HepG2 (cell line): ENCODE measurements around the gene CPE. TPM values are rescaled to one million over a fixed set of nuclear protein-coding genes. Genes with fewer than 3 reads are reported as not detected.

Experiments
- DMAP1 ChIP-seq: IDR thresholded peaks from 2 replicates; pipeline ENCODE4 v1.6.1; 2016
- ETV5 ChIP-seq: IDR thresholded peaks from 2 replicates; pipeline ENCODE4 v1.6.1; 2018; ENCODE audit warnings: missing biosample characterization, missing genetic modification reagents, inconsistent platforms, borderline replicate concordance
- GPN1 ChIP-seq: sonication (generic); formaldehyde crosslinking; IDR thresholded peaks from 2 replicates; pipeline ENCODE4 v1.5.1; 2020; ENCODE audit warnings: missing genetic modification reagents, borderline replicate concordance
- ISL2 ChIP-seq: sonication (generic); formaldehyde crosslinking; IDR thresholded peaks from 2 replicates; pipeline ENCODE4 v1.5.0; 2020; ENCODE audit warnings: missing genetic modification reagents
- ZFY ChIP-seq: sonication (generic); formaldehyde crosslinking; IDR thresholded peaks from 2 replicates; pipeline ENCODE4 v1.4.0; 2020; ENCODE audit warnings: missing genetic modification reagents
- ZNF674 ChIP-seq: sonication (generic); formaldehyde crosslinking; IDR thresholded peaks from 2 replicates; pipeline ENCODE4 v1.5.0; 2020; ENCODE audit warnings: low read depth, mild to moderate bottlenecking, missing genetic modification reagents
- ZNF724P ChIP-seq: sonication (generic); formaldehyde crosslinking; IDR thresholded peaks from 2 replicates; pipeline ENCODE4 v1.8.0; 2022; ENCODE audit warnings: missing genetic modification reagents, borderline replicate concordance
- polyA plus RNA-seq, 8 experiments: library from polyadenylated mRNA; depleted of rRNA in 3 of 8; stranded (reverse) in 7 of 8; unstranded in 1 of 8; fragments of >200 nt; fragmentation: Illumina TruSeq in 4 of 8; extraction: Trizol in 4 of 8; gene quantifications; 2 replicates each; pipeline versions ENCODE4 v1.2.1 to v1.2.3, GENCODE V29; 2011 to 2016; ENCODE audit warnings: low read depth in 4 of 8, missing spikeins in 1 of 8, mixed read lengths in 1 of 8; ENCODE audit not compliant: insufficient read depth in 1 of 8
- total RNA-seq, 5 experiments: library from RNA; depleted of rRNA; stranded (reverse); fragments of >200 nt; fragmentation: Illumina TruSeq; extraction: Trizol; gene quantifications; 2 replicates each; pipeline ENCODE4 v1.2.3, GENCODE V29; 2016; ENCODE audit warnings: low read depth in 1 of 5
- TF ChIP-seq, protein P1 (sequence below): sonication (generic); formaldehyde crosslinking; IDR thresholded peaks from 2 replicates; pipeline ENCODE4 v1.5.0; 2020; ENCODE audit warnings: missing genetic modification reagents
- TF ChIP-seq, protein P2 (sequence below), 2 experiments: fragments of 450-650 bp in 1 of 2; sonication (generic) in 1 of 2; formaldehyde crosslinking in 1 of 2; IDR thresholded peaks; 2 replicates each; pipeline versions ENCODE4 v1.6.1 to v1.8.0; 2016 to 2022; ENCODE audit warnings: antibody characterized with exemption in 1 of 2, mild to moderate bottlenecking in 1 of 2, missing genetic modification reagents in 1 of 2
- TF ChIP-seq, protein P3 (sequence below): sonication (generic); formaldehyde crosslinking; IDR thresholded peaks from 2 replicates; pipeline ENCODE4 v1.8.0; 2023; ENCODE audit warnings: mild to moderate bottlenecking, missing genetic modification reagents
- TF ChIP-seq, protein P4 (sequence below): sonication (generic); formaldehyde crosslinking; IDR thresholded peaks from 2 replicates; pipeline ENCODE4 v1.4.0; 2020; ENCODE audit warnings: missing genetic modification reagents

The CPE gene
- total and polyA plus RNA-seq, 2 of the 13 experiments (the other 11 are each of a cell fraction or from before 2014, with no cell fraction given): 268 to 852 TPM

DNA sequence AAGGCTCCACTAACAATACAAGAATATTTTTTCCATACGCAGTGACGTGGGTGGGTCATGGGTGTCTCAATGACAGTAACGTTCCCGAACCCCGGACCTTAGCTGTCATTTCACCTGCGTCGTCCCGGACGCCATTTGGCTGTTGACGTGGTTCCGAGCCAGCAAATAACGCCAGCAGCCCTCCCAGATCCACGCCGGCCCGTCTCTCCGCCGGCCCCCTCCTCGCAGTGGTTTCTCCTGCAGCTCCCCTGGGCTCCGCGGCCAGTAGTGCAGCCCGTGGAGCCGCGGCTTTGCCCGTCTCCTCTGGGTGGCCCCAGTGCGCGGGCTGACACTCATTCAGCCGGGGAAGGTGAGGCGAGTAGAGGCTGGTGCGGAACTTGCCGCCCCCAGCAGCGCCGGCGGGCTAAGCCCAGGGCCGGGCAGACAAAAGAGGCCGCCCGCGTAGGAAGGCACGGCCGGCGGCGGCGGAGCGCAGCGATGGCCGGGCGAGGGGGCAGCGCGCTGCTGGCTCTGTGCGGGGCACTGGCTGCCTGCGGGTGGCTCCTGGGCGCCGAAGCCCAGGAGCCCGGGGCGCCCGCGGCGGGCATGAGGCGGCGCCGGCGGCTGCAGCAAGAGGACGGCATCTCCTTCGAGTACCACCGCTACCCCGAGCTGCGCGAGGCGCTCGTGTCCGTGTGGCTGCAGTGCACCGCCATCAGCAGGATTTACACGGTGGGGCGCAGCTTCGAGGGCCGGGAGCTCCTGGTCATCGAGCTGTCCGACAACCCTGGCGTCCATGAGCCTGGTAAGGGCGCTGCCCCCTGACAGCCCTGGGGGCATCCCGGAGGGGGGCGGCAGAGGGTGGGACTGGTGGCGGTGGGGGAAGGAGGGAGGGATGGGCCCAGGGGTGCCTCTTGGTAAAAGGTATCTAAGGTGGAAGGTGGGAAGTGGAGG lies at the start of gene CPE (continued):
- TF ChIP-seq, protein P1, sequence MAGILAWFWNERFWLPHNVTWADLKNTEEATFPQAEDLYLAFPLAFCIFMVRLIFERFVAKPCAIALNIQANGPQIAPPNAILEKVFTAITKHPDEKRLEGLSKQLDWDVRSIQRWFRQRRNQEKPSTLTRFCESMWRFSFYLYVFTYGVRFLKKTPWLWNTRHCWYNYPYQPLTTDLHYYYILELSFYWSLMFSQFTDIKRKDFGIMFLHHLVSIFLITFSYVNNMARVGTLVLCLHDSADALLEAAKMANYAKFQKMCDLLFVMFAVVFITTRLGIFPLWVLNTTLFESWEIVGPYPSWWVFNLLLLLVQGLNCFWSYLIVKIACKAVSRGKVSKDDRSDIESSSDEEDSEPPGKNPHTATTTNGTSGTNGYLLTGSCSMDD: no peak
- TF ChIP-seq ZNF724P (CRISPR knock-in tag) (peak; percentile 74; the same call in 1 of the 2 replicates), ETV5 (CRISPR knock-in tag) (peak; percentile 25; the same call in 1 of the 2 replicates), GPN1 (CRISPR knock-in tag) (no peak), ZFY (CRISPR knock-in tag) (peak; percentile 69; the same call in 1 of the 2 replicates), ZNF674 (CRISPR knock-in tag) (peak; percentile 90), ISL2 (CRISPR knock-in tag) (peak; percentile 67; the same call in 1 of the 2 replicates), DMAP1 (no peak; the same call in 1 of the 2 replicates)
- TF ChIP-seq, protein P2, sequence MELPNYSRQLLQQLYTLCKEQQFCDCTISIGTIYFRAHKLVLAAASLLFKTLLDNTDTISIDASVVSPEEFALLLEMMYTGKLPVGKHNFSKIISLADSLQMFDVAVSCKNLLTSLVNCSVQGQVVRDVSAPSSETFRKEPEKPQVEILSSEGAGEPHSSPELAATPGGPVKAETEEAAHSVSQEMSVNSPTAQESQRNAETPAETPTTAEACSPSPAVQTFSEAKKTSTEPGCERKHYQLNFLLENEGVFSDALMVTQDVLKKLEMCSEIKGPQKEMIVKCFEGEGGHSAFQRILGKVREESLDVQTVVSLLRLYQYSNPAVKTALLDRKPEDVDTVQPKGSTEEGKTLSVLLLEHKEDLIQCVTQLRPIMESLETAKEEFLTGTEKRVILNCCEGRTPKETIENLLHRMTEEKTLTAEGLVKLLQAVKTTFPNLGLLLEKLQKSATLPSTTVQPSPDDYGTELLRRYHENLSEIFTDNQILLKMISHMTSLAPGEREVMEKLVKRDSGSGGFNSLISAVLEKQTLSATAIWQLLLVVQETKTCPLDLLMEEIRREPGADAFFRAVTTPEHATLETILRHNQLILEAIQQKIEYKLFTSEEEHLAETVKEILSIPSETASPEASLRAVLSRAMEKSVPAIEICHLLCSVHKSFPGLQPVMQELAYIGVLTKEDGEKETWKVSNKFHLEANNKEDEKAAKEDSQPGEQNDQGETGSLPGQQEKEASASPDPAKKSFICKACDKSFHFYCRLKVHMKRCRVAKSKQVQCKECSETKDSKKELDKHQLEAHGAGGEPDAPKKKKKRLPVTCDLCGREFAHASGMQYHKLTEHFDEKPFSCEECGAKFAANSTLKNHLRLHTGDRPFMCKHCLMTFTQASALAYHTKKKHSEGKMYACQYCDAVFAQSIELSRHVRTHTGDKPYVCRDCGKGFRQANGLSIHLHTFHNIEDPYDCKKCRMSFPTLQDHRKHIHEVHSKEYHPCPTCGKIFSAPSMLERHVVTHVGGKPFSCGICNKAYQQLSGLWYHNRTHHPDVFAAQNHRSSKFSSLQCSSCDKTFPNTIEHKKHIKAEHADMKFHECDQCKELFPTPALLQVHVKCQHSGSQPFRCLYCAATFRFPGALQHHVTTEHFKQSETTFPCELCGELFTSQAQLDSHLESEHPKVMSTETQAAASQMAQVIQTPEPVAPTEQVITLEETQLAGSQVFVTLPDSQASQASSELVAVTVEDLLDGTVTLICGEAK (IDR thresholded peaks at IDR 0.05): no peak
- TF ChIP-seq, protein P2 (CRISPR knock-in tag; IDR thresholded peaks at IDR 0.05): peak; percentile 89; the same call in 1 of the 2 replicates
- TF ChIP-seq, protein P3, sequence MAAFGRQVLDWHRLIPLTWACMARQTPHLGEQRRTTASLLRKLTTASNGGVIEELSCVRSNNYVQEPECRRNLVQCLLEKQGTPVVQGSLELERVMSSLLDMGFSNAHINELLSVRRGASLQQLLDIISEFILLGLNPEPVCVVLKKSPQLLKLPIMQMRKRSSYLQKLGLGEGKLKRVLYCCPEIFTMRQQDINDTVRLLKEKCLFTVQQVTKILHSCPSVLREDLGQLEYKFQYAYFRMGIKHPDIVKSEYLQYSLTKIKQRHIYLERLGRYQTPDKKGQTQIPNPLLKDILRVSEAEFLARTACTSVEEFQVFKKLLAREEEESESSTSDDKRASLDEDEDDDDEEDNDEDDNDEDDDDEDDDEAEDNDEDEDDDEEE: 0 out of 2 replicates have a peak, but pooled peaks have one; percentile 37
- TF ChIP-seq, protein P4, sequence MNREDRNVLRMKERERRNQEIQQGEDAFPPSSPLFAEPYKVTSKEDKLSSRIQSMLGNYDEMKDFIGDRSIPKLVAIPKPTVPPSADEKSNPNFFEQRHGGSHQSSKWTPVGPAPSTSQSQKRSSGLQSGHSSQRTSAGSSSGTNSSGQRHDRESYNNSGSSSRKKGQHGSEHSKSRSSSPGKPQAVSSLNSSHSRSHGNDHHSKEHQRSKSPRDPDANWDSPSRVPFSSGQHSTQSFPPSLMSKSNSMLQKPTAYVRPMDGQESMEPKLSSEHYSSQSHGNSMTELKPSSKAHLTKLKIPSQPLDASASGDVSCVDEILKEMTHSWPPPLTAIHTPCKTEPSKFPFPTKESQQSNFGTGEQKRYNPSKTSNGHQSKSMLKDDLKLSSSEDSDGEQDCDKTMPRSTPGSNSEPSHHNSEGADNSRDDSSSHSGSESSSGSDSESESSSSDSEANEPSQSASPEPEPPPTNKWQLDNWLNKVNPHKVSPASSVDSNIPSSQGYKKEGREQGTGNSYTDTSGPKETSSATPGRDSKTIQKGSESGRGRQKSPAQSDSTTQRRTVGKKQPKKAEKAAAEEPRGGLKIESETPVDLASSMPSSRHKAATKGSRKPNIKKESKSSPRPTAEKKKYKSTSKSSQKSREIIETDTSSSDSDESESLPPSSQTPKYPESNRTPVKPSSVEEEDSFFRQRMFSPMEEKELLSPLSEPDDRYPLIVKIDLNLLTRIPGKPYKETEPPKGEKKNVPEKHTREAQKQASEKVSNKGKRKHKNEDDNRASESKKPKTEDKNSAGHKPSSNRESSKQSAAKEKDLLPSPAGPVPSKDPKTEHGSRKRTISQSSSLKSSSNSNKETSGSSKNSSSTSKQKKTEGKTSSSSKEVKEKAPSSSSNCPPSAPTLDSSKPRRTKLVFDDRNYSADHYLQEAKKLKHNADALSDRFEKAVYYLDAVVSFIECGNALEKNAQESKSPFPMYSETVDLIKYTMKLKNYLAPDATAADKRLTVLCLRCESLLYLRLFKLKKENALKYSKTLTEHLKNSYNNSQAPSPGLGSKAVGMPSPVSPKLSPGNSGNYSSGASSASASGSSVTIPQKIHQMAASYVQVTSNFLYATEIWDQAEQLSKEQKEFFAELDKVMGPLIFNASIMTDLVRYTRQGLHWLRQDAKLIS (CRISPR knock-in tag): peak; percentile 40; the same call in 1 of the 2 replicates
